C4-2B (cell line): ENCODE data around the gene WBP11.

ENCODE experiments used
- CTCF ChIP-seq: fragments of 450-650 bp; conservative IDR thresholded peaks from 2 replicates; pipeline ENCODE4 v1.5.1; 2017; ENCODE audit warnings: mild to moderate bottlenecking
- ZFX ChIP-seq: fragments of 450-650 bp; IDR thresholded peaks from 2 replicates; pipeline ENCODE4 v1.6.1; 2017

- TF ChIP-seq CTCF (no peak), ZFX (no peak)
These were observed 7.1 kb upstream of the WBP11 start for GRCh38 chr12:14810167-14810952.
